Endothelial cell of umbilical vein (primary cell): ENCODE results near the gene SH3GLB2. TPM values are rescaled to one million over a fixed set of nuclear protein-coding genes. Genes with fewer than 3 reads are reported as not detected.
"Not testable (repeated sequence)": the region's sequence is repeated elsewhere in the genome, so short reads cannot be mapped to it uniquely, and the experiment has no call there.

Experiments used
- BruUV-seq: library from RNA; stranded (reverse); fragments of 400-500 nt; replicated peaks from 2 replicates; lab custom pipeline; 2021; lab: Mats Ljungman, UMichigan
- CTCF ChIA-PET: fragments of 300-600, 350-600 bp; sonication (Branson Sonifier 250); formaldehyde crosslinking; loops from one replicate; lab custom pipeline; 2021; ENCODE audit warnings: antibody characterized with exemption, inconsistent platforms; lab: Charles Lee
- POLR2A ChIA-PET: fragments of 300-600, 350-600 bp; sonication (Branson Sonifier 250); formaldehyde crosslinking; loops from one replicate; lab custom pipeline; 2021; ENCODE audit warnings: antibody characterized with exemption, inconsistent platforms; lab: Charles Lee
- DNase-seq: peaks from one replicate; pipeline ENCODE4 v3.0.0-alpha.2; 2011; ENCODE audit warnings: low read depth, low spot score
- FAIRE-seq: peaks from 2 replicates; lab custom pipeline; 2011; peaks lifted over from hg19 to GRCh38; lab: Jason Lieb, UNC
- H2AFZ ChIP-seq: 2 replicates; pipeline ENCODE4 v1.6.0; 2012; ENCODE audit warnings: low read depth, low read length, control low read depth, inconsistent platforms
- H3K27ac ChIP-seq: 2 replicates; pipeline ENCODE4 v1.5.1; 2011; ENCODE audit warnings: low read depth, mild to moderate bottlenecking, control low read depth, low read length, moderate library complexity; ENCODE audit not compliant: insufficient read depth
- H3K27me3 ChIP-seq, 2 experiments: 2 replicates each; pipeline versions ENCODE4 v1.6.0 to v1.6.1; 2011; ENCODE audit warnings: low read length in 2 of 2, mixed read lengths in 1 of 2; ENCODE audit not compliant: control insufficient read depth in 2 of 2, insufficient read depth in 2 of 2
- H3K36me3 ChIP-seq, 2 experiments: 2 replicates in 1 of 2; 3 replicates in 1 of 2; pipeline ENCODE4 v1.5.1; 2011; ENCODE audit warnings: low read length in 2 of 2, mild to moderate bottlenecking in 1 of 2, moderate library complexity in 1 of 2; ENCODE audit not compliant: control insufficient read depth in 2 of 2, insufficient read depth in 2 of 2; ENCODE audit errors: extremely low read depth in 1 of 2
- H3K4me1 ChIP-seq: 3 replicates; pipeline ENCODE4 v1.5.1; 2011; ENCODE audit warnings: mild to moderate bottlenecking, low read length; ENCODE audit not compliant: control insufficient read depth, insufficient read depth; ENCODE audit errors: extremely low read depth
- H3K4me2 ChIP-seq: 2 replicates; pipeline ENCODE4 v1.6.1; 2011; ENCODE audit warnings: low read length, control low read depth, mixed read lengths; ENCODE audit not compliant: insufficient read depth
- H3K4me3 ChIP-seq, 3 experiments: fragments of 200-600 bp in 1 of 3; sonication (generic), shearing (Covaris generic) in 1 of 3; replicated peaks in 1 of 3; 2 replicates each; pipeline ENCODE4 v1.5.1; 2011 to 2016; ENCODE audit warnings: control low read depth in 3 of 3, low read length in 3 of 3, mild to moderate bottlenecking in 2 of 3, inconsistent platforms in 1 of 3, low read depth in 1 of 3, moderate library complexity in 1 of 3; ENCODE audit not compliant: insufficient read depth in 1 of 3
- H3K79me2 ChIP-seq: 2 replicates; pipeline ENCODE4 v1.6.0; 2012; ENCODE audit warnings: low read length, inconsistent platforms; ENCODE audit not compliant: control insufficient read depth, insufficient read depth
- H3K9ac ChIP-seq: replicated peaks from 2 replicates; pipeline ENCODE3; 2011; ENCODE audit warnings: low read length, control low read depth; ENCODE audit not compliant: insufficient read depth; ENCODE audit errors: extremely low read depth
- H3K9me1 ChIP-seq: replicated peaks from 3 replicates; pipeline ENCODE4 v1.6.0; 2011; ENCODE audit warnings: mild to moderate bottlenecking, low read length; ENCODE audit not compliant: control insufficient read depth, insufficient read depth; ENCODE audit errors: extremely low read depth
- H3K9me3 ChIP-seq: replicated peaks from 2 replicates; pipeline ENCODE4 v1.5.1; 2012; ENCODE audit warnings: low read length, inconsistent platforms; ENCODE audit not compliant: control insufficient read depth, insufficient read depth
- H4K20me1 ChIP-seq: replicated peaks from 2 replicates; pipeline ENCODE3; 2011; ENCODE audit warnings: mild to moderate bottlenecking, low read length; ENCODE audit not compliant: control insufficient read depth, insufficient read depth; ENCODE audit errors: extremely low read depth
- CTCF ChIP-seq, 2 donors: IDR thresholded peaks; 1 replicate in 1 of 2; 2 replicates in 1 of 2; pipeline ENCODE4 v1.5.1; 2011; ENCODE audit warnings: low read length in 2 of 2, mild to moderate bottlenecking in 2 of 2, moderate library complexity in 2 of 2, control low read depth in 1 of 2, inconsistent platforms in 1 of 2, low read depth in 1 of 2; ENCODE audit not compliant: insufficient read depth in 1 of 2; ENCODE audit errors: extremely low read depth in 1 of 2
- EZH2 ChIP-seq: IDR thresholded peaks from 2 replicates; pipeline ENCODE4 v1.6.1; 2012; ENCODE audit warnings: borderline replicate concordance, low read depth, mild to moderate bottlenecking, moderate library complexity, low read length, inconsistent platforms; ENCODE audit not compliant: severe bottlenecking
- FOS ChIP-seq: IDR thresholded peaks from 2 replicates; pipeline ENCODE4 v1.6.1; 2011; ENCODE audit warnings: mild to moderate bottlenecking, low read length, moderate library complexity, borderline replicate concordance; ENCODE audit not compliant: insufficient read depth
- GATA2 ChIP-seq: IDR thresholded peaks from 2 replicates; pipeline ENCODE4 v1.7.0; 2011; ENCODE audit warnings: low read depth, mild to moderate bottlenecking, moderate library complexity, mixed read lengths, low read length; ENCODE audit not compliant: insufficient read length, insufficient read depth
- JUN ChIP-seq: IDR thresholded peaks from 2 replicates; pipeline ENCODE4 v1.6.1; 2011; ENCODE audit warnings: borderline replicate concordance, low read depth; ENCODE audit not compliant: insufficient read length, insufficient read depth
- MAX ChIP-seq: IDR thresholded peaks from 2 replicates; pipeline ENCODE4 v1.6.1; 2011; ENCODE audit not compliant: insufficient read depth, insufficient read length
- MYC ChIP-seq: IDR thresholded peaks from one replicate; pipeline ENCODE4 v1.6.1; 2011; ENCODE audit warnings: mild to moderate bottlenecking, low read depth, low read length
- POLR2A ChIP-seq: IDR thresholded peaks from 2 replicates; pipeline ENCODE4 v1.6.1; 2012; ENCODE audit warnings: low read depth, mild to moderate bottlenecking, control low read depth, low read length
- POLR2AphosphoS5 ChIP-seq: IDR thresholded peaks from 2 replicates; pipeline ENCODE4 v1.6.1; 2012; ENCODE audit warnings: low read depth, mild to moderate bottlenecking, control low read depth, low read length, moderate library complexity; ENCODE audit not compliant: insufficient read depth
- dilution Hi-C: fragments of 300-500 bp; cut with MboI; formaldehyde crosslinking; loops from one replicate; pipeline ENCODE4 v1.15.0; 2019; ENCODE audit warnings: low sequenced_read_pairs; ENCODE audit not compliant: extremely low pct_ligation_motif_present
- intact Hi-C: fragments of 100-400 bp; cut with micrococcal nuclease; formaldehyde crosslinking; loops from one replicate; pipeline ENCODE4 v1.10.0; 2022
- polyA plus RNA-seq, 4 experiments: library from polyadenylated mRNA; depleted of rRNA in 3 of 4; stranded (reverse) in 3 of 4; unstranded in 1 of 4; fragments of >200 nt; gene quantifications; 2 replicates each; pipeline versions ENCODE4 v1.2.1 to v1.2.3, GENCODE V29; 2011 to 2012; ENCODE audit warnings: missing spikeins in 1 of 4
- total RNA-seq: library from RNA; stranded (reverse); gene quantifications from 2 replicates; pipeline ENCODE4 v1.2.3, GENCODE V29; 2021

SH3GLB2 gene
- total and polyA plus RNA-seq, 2 donors (not counting 3 experiments of a cell fraction or from before 2014, with no cell fraction given) = 58.8 to 77.5 TPM

- dilution Hi-C loops, BruUV-seq, POLR2A ChIA-PET, H3K27ac ChIP-seq, H3K9me3 ChIP-seq, DNase-seq, H3K27me3 ChIP-seq, H3K36me3 ChIP-seq, FAIRE-seq, H4K20me1 ChIP-seq, H3K9me1 ChIP-seq: not testable (repeated sequence)
- H3K79me2 ChIP-seq = peaks cover 12% of the 10 kb centered on the region
- H3K4me2 ChIP-seq = peak overlapping the region; percentile 82
- H3K4me1 ChIP-seq = peaks cover 11% of the 10 kb centered on the region
- peak overlapping the region; percentile 49 for H3K9ac ChIP-seq
- peak overlapping the region; percentile 99 for H2AFZ ChIP-seq
- H3K4me3 ChIP-seq = peak overlapping the region in 1 of 3 experiments; percentile 31
- intact Hi-C loops = loop anchor here (1.0 to 5.0 kb wide), 3 partner anchors 8 to 531 kb away; partner anchors contain the start of genes DOLPP1 and SH3GLB2
- CTCF ChIA-PET = interaction anchor here (0.7 to 1.5 kb wide), 4 partner anchors 8 to 218 kb away, joined by 3 to 5 read pairs (median 4); partner anchors contain the start of genes ENDOG and SH3GLB2
Observed at GRCh38 chr9:129035838-129036237, 7.7 kb upstream of the SH3GLB2 start.

DNA sequence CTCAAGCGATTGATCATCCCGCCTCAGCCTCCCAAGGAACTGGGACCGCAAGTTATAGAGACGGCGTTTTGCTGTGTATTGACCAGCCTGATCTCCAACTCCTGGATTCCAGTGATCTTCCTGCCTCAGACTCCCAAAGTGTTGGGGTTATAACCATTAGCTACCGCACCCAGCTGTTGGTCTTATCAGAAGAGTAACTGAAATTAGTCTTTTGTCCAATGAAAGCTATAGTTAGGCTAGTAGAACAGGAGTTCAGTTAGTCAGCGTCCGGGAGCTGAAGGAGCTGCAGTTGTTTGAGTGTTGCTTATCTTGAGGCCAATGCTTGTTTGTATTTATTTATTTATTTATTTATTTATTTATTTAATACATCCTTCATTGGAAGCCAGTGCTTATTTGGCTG, 5.1 kb upstream of the SH3GLB2 start:
- Histone ChIP-seq H3K9me3 (no peaks in the 10 kb centered on the region), H3K27me3 (no peaks in the 10 kb centered on the region), H2AFZ (no peak overlapping the region), H3K36me3 (no peaks in the 10 kb centered on the region), H3K9me1 (no peaks in the 10 kb centered on the region), H3K27ac (no peak overlapping the region), H3K9ac (no peak overlapping the region), H3K79me2 (peaks cover 12% of the 10 kb centered on the region), H3K4me1 (peaks cover 11% of the 10 kb centered on the region), H3K4me3 (no peak overlapping the region), H3K4me2 (no peak overlapping the region), H4K20me1 (no peaks in the 10 kb centered on the region)
- BruUV-seq = no TSS peak
- DNase-seq (no peak), FAIRE-seq (no peak)
- dilution Hi-C loops = no loop called here
- ChIA-PET POLR2A (no interaction called here), CTCF (no interaction called here)
- TF ChIP-seq POLR2AphosphoS5 (no peak), MYC (no peak), EZH2 (no peak), CTCF (IDR thresholded peaks at IDR 0.05; ENCODE audit: extremely low read depth in 1 of 2, insufficient read depth in 1 of 2, low read depth in 1 of 2, low read length in 2 of 2) (no peak), GATA2 (no peak), FOS (no peak), POLR2A (no peak), MAX (no peak), JUN (no peak)
- intact Hi-C loops = no loop called here
